ENCODE results near the gene FUT9. TPM values are rescaled to one million over a fixed set of nuclear protein-coding genes. Genes with fewer than 3 reads are reported as not detected.

The FUT9 gene
- total and polyA plus RNA-seq, 4 donors = under 0.01 TPM; not detected in 3

- intact Hi-C loops (cut with DNase I) = no loop called here
- DNase-seq (no peak), ATAC-seq (ENCODE audit: low FRiP score) (no peak)
- 58 to 70% methylated on average over 2 of the region's 2 CpGs for WGBS, 2 donors
- Histone ChIP-seq H3K4me3 (ENCODE audit: low read length in 2 of 2) (no peak overlapping the region), H3K4me1 (ENCODE audit: control insufficient read depth in 1 of 2, insufficient read depth in 2 of 2, low read length in 2 of 2) (no peaks in the 10 kb centered on the region), H3K36me3 (ENCODE audit: control insufficient read depth in 1 of 2, insufficient read depth in 2 of 2, low read length in 1 of 2) (no peaks in the 10 kb centered on the region), H3K9me3 (ENCODE audit: control insufficient read depth, low read length) (no peaks in the 10 kb centered on the region), H3K27ac (ENCODE audit: low read depth in 1 of 2, low read length in 2 of 2) (no peak overlapping the region), H3K27me3 (ENCODE audit: control insufficient read depth in 1 of 2, insufficient read depth in 2 of 2, low read length in 1 of 2) (no peaks in the 10 kb centered on the region)
These were observed 155.3 kb downstream of the FUT9 start for GRCh38 chr6:96171112-96171511.

DNA sequence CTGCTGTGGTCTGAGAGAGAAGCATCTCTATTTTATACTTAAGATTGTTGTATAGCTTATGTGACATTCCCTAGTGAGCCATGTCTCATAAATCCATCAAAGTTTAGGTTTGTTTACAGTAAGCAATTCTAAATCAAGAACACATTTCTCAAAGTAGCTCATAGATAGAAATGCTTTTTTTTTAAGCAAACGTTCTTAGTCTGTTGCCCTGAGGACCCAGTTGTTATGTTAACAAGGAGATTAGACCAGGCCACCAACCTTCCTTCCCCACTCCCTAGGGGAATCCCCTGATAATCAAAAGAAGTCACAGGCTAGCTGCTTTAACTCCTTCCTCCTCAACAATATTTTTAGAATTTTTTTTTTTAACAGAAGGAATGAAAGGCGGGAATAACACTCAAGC is 169.0 kb downstream of the FUT9 start:
- intact Hi-C loops (cut with DNase I) = no loop called here
- no peaks in the 10 kb centered on the region for H3K36me3 ChIP-seq (ENCODE audit: control insufficient read depth in 1 of 2, insufficient read depth in 2 of 2, low read length in 1 of 2)
- H3K27ac ChIP-seq (ENCODE audit: low read depth in 1 of 2, low read length in 2 of 2) = no peak overlapping the region
- no peaks in the 10 kb centered on the region for H3K27me3 ChIP-seq (ENCODE audit: control insufficient read depth in 1 of 2, insufficient read depth in 2 of 2, low read length in 1 of 2)
- no peaks in the 10 kb centered on the region for H3K9me3 ChIP-seq (ENCODE audit: control insufficient read depth, low read length)
- H3K4me1 ChIP-seq (ENCODE audit: control insufficient read depth in 1 of 2, insufficient read depth in 2 of 2, low read length in 2 of 2) = no peaks in the 10 kb centered on the region
- ATAC-seq (ENCODE audit: low FRiP score) (no peak), DNase-seq (no peak)
- H3K4me3 ChIP-seq (ENCODE audit: low read length in 2 of 2) = no peak overlapping the region
- 0 to 1% methylated on average over 2 of the region's 2 CpGs for WGBS, 2 donors

DNA sequence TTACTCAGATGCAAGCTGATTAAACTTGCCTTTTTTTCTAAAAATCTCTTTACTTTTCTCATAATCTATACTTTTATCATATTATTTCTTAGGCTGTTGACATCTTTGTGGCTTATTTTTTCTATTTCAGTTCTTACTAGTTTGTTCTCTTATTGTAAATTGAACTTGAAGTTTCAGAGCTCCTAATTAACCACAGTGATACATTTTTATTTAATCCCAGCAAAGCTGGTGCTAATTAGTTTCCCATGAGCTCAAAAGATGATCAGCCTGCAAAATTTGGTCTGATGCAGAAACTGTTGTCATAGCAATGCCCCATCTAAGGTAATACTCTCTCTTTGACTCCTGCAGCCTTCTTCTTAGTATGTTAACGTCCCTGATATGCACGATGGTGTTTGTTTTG is 170.3 kb downstream of the FUT9 start:
- DNase-seq (no peak), ATAC-seq (ENCODE audit: low FRiP score) (no peak)
- H3K4me3 ChIP-seq (ENCODE audit: low read length in 2 of 2) = no peak overlapping the region
- no peaks in the 10 kb centered on the region for H3K27me3 ChIP-seq (ENCODE audit: control insufficient read depth in 1 of 2, insufficient read depth in 2 of 2, low read length in 1 of 2)
- intact Hi-C loops (cut with DNase I) = no loop called here
- H3K36me3 ChIP-seq (ENCODE audit: control insufficient read depth in 1 of 2, insufficient read depth in 2 of 2, low read length in 1 of 2) = no peaks in the 10 kb centered on the region
- WGBS, 2 donors = 53 to 62% methylated on average over 2 of the region's 2 CpGs
- no peak overlapping the region for H3K27ac ChIP-seq (ENCODE audit: low read depth in 1 of 2, low read length in 2 of 2)
- H3K4me1 ChIP-seq (ENCODE audit: control insufficient read depth in 1 of 2, insufficient read depth in 2 of 2, low read length in 2 of 2) = no peaks in the 10 kb centered on the region
- H3K9me3 ChIP-seq (ENCODE audit: control insufficient read depth, low read length) = no peaks in the 10 kb centered on the region

GRCh38 chr6:96186516-96187195 is 170.9 kb downstream of the FUT9 start:
- 32 to 35% methylated on average over 2 of the region's 2 CpGs for WGBS, 2 donors
- H3K9me3 ChIP-seq (ENCODE audit: control insufficient read depth, low read length) = no peaks in the 10 kb centered on the region
- H3K4me3 ChIP-seq (ENCODE audit: low read length in 2 of 2) = no peak overlapping the region
- H3K4me1 ChIP-seq (ENCODE audit: control insufficient read depth in 1 of 2, insufficient read depth in 2 of 2, low read length in 2 of 2) = no peaks in the 10 kb centered on the region
- DNase-seq (no peak), ATAC-seq (ENCODE audit: low FRiP score) (no peak)
- H3K36me3 ChIP-seq (ENCODE audit: control insufficient read depth in 1 of 2, insufficient read depth in 2 of 2, low read length in 1 of 2) = no peaks in the 10 kb centered on the region
- intact Hi-C loops (cut with DNase I) = no loop called here
- H3K27ac ChIP-seq (ENCODE audit: low read depth in 1 of 2, low read length in 2 of 2) = no peak overlapping the region
- H3K27me3 ChIP-seq (ENCODE audit: control insufficient read depth in 1 of 2, insufficient read depth in 2 of 2, low read length in 1 of 2) = no peaks in the 10 kb centered on the region

DNA sequence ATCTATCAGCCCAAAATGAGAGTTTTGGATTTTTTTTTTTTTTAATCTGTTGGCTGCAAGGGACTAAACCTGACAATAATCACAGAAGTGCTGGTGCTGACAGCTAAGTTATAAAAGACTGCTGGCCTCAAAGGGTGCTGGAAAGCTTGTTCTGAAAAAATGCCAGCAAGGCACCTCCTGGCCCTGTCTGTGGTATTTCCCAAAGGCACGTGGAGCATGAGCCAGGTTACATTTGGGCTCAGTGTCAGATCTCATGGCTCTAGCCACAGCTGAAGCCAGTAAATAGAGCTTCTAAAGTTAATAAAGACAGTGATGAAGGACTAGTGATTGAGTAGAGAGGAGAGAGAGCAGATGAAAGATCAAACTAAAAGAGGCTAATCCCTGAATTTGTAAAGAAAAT is 178.9 kb downstream of the FUT9 start:
- Histone ChIP-seq H3K27me3 (ENCODE audit: control insufficient read depth in 1 of 2, insufficient read depth in 2 of 2, low read length in 1 of 2) (no peaks in the 10 kb centered on the region), H3K9me3 (ENCODE audit: control insufficient read depth, low read length) (no peaks in the 10 kb centered on the region), H3K4me3 (ENCODE audit: low read length in 2 of 2) (no peak overlapping the region), H3K36me3 (ENCODE audit: control insufficient read depth in 1 of 2, insufficient read depth in 2 of 2, low read length in 1 of 2) (no peaks in the 10 kb centered on the region), H3K27ac (ENCODE audit: low read depth in 1 of 2, low read length in 2 of 2) (no peak overlapping the region), H3K4me1 (ENCODE audit: control insufficient read depth in 1 of 2, insufficient read depth in 2 of 2, low read length in 2 of 2) (no peaks in the 10 kb centered on the region)
- intact Hi-C loops (cut with DNase I) = no loop called here
- WGBS, 2 donors = 3 to 9% methylated on average over 1 of the region's 1 CpG
- ATAC-seq (ENCODE audit: low FRiP score) (no peak), DNase-seq (no peak)

- no peaks in the 10 kb centered on the region for H3K9me3 ChIP-seq (ENCODE audit: control insufficient read depth, low read length)
- no peak overlapping the region for H3K27ac ChIP-seq (ENCODE audit: low read depth in 1 of 2, low read length in 2 of 2)
- H3K4me3 ChIP-seq (ENCODE audit: low read length in 2 of 2) = no peak overlapping the region
- WGBS, 2 donors = 65 to 73% methylated on average over 3 of the region's 3 CpGs
- ATAC-seq (ENCODE audit: low FRiP score) (no peak), DNase-seq (no peak)
- intact Hi-C loops (cut with DNase I) = no loop called here
- no peaks in the 10 kb centered on the region for H3K27me3 ChIP-seq (ENCODE audit: control insufficient read depth in 1 of 2, insufficient read depth in 2 of 2, low read length in 1 of 2)
- H3K36me3 ChIP-seq (ENCODE audit: control insufficient read depth in 1 of 2, insufficient read depth in 2 of 2, low read length in 1 of 2) = no peaks in the 10 kb centered on the region
- no peaks in the 10 kb centered on the region for H3K4me1 ChIP-seq (ENCODE audit: control insufficient read depth in 1 of 2, insufficient read depth in 2 of 2, low read length in 2 of 2)
These were observed 179.5 kb downstream of the FUT9 start for GRCh38 chr6:96195272-96195671.

GRCh38 chr6:96196633-96197032 is 180.9 kb downstream of the FUT9 start:
- no peaks in the 10 kb centered on the region for H3K9me3 ChIP-seq (ENCODE audit: control insufficient read depth, low read length)
- ATAC-seq (ENCODE audit: low FRiP score) = no peak
- no peak overlapping the region for H3K4me3 ChIP-seq (ENCODE audit: low read length in 2 of 2)
- H3K27ac ChIP-seq (ENCODE audit: low read depth in 1 of 2, low read length in 2 of 2) = no peak overlapping the region
- H3K27me3 ChIP-seq (ENCODE audit: control insufficient read depth in 1 of 2, insufficient read depth in 2 of 2, low read length in 1 of 2) = no peaks in the 10 kb centered on the region
- 44 to 45% methylated on average over 3 of the region's 3 CpGs for WGBS, 2 donors
- no peaks in the 10 kb centered on the region for H3K4me1 ChIP-seq (ENCODE audit: control insufficient read depth in 1 of 2, insufficient read depth in 2 of 2, low read length in 2 of 2)
- no peaks in the 10 kb centered on the region for H3K36me3 ChIP-seq (ENCODE audit: control insufficient read depth in 1 of 2, insufficient read depth in 2 of 2, low read length in 1 of 2)
- intact Hi-C loops (cut with DNase I) = no loop called here
- DNase-seq = no peak

GRCh38 chr6:96197241-96197640 is 181.5 kb downstream of the FUT9 start:
- Histone ChIP-seq H3K27ac (ENCODE audit: low read depth in 1 of 2, low read length in 2 of 2) (no peak overlapping the region), H3K36me3 (ENCODE audit: control insufficient read depth in 1 of 2, insufficient read depth in 2 of 2, low read length in 1 of 2) (no peaks in the 10 kb centered on the region), H3K9me3 (ENCODE audit: control insufficient read depth, low read length) (no peaks in the 10 kb centered on the region), H3K4me1 (ENCODE audit: control insufficient read depth in 1 of 2, insufficient read depth in 2 of 2, low read length in 2 of 2) (no peaks in the 10 kb centered on the region), H3K27me3 (ENCODE audit: control insufficient read depth in 1 of 2, insufficient read depth in 2 of 2, low read length in 1 of 2) (no peaks in the 10 kb centered on the region), H3K4me3 (ENCODE audit: low read length in 2 of 2) (no peak overlapping the region)
- ATAC-seq (ENCODE audit: low FRiP score) (no peak), DNase-seq (no peak)
- intact Hi-C loops (cut with DNase I) = no loop called here

DNA sequence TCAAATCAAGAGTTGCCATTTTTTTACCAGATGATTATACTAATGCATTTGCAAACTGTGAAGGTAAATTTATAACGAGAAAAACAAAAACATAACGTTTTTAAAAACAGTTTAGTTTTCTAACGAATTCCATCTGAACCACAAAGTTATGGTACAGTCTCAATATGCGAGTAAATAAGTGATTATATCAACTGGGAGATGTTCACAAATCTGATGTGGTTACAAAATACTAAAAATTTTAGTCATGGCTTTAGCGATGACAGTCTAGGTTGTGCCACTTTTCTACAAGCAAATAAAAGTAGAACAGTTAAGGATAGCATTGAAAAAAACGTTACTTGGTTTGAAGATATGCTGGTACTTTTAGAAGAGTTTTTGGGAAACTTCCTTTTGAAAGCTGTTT is 186.8 kb downstream of the FUT9 start:
- 75 to 77% methylated on average over 6 of the region's 6 CpGs for WGBS, 2 donors
- Histone ChIP-seq H3K27ac (ENCODE audit: low read depth in 1 of 2, low read length in 2 of 2) (no peak overlapping the region), H3K27me3 (ENCODE audit: control insufficient read depth in 1 of 2, insufficient read depth in 2 of 2, low read length in 1 of 2) (no peaks in the 10 kb centered on the region), H3K36me3 (ENCODE audit: control insufficient read depth in 1 of 2, insufficient read depth in 2 of 2, low read length in 1 of 2) (no peaks in the 10 kb centered on the region), H3K4me1 (ENCODE audit: control insufficient read depth in 1 of 2, insufficient read depth in 2 of 2, low read length in 2 of 2) (no peaks in the 10 kb centered on the region), H3K4me3 (ENCODE audit: low read length in 2 of 2) (no peak overlapping the region), H3K9me3 (ENCODE audit: control insufficient read depth, low read length) (no peaks in the 10 kb centered on the region)
- intact Hi-C loops (cut with DNase I) = no loop called here
- DNase-seq = no peak
- no peak for ATAC-seq (ENCODE audit: low FRiP score)
